DND-41 (cell line): ENCODE results near the gene G6PC3.
"Not testable (repeated sequence)": the region's sequence is repeated elsewhere in the genome, so short reads cannot be mapped to it uniquely, and the experiment has no call there.

Experiments used
- ATAC-seq: fragments of 200-7000 bp; cut with Tn5 transposase; 3 replicates; pipeline ENCODE4 v1.9.1; 2021; ENCODE audit warnings: low read depth; ENCODE audit not compliant: insufficient read depth
- DNase-seq: peaks from one replicate; pipeline ENCODE4 v3.0.0-alpha.2; 2020
- H2AFZ ChIP-seq: 2 replicates; pipeline ENCODE4 v1.6.0; 2012; ENCODE audit warnings: low read depth, low read length
- H3K27ac ChIP-seq: 2 replicates; pipeline ENCODE4 v1.5.1; 2012; ENCODE audit warnings: low read length, inconsistent platforms
- H3K27me3 ChIP-seq: fragments of 200-600 bp; sonication (generic); 2 replicates; pipeline ENCODE4 v1.6.0; 2012; ENCODE audit warnings: low read length, mild to moderate bottlenecking, inconsistent platforms; ENCODE audit not compliant: insufficient read depth, poor library complexity
- H3K36me3 ChIP-seq: 2 replicates; pipeline ENCODE4 v1.5.1; 2012; ENCODE audit warnings: low read length, inconsistent platforms; ENCODE audit not compliant: insufficient read depth
- H3K4me1 ChIP-seq: 2 replicates; pipeline ENCODE4 v1.5.1; 2012; ENCODE audit warnings: mild to moderate bottlenecking, low read length; ENCODE audit not compliant: insufficient read depth
- H3K4me2 ChIP-seq: 2 replicates; pipeline ENCODE4 v1.6.0; 2012; ENCODE audit warnings: mild to moderate bottlenecking, moderate library complexity, low read length, inconsistent platforms; ENCODE audit not compliant: insufficient read depth
- H3K4me3 ChIP-seq, 2 experiments: fragments of 200-600 bp in 1 of 2; shearing (Covaris generic) in 1 of 2; 2 replicates each; pipeline ENCODE4 v1.5.1; 2012 to 2016; ENCODE audit warnings: inconsistent platforms in 2 of 2, low read length in 2 of 2, mild to moderate bottlenecking in 2 of 2, low read depth in 1 of 2, moderate library complexity in 1 of 2
- H3K79me2 ChIP-seq: 2 replicates; pipeline ENCODE4 v1.6.0; 2012; ENCODE audit warnings: low read length, inconsistent platforms; ENCODE audit not compliant: insufficient read depth
- H3K9ac ChIP-seq: 2 replicates; pipeline ENCODE4 v1.6.0; 2012; ENCODE audit warnings: low read depth, mild to moderate bottlenecking, inconsistent platforms, low read length, moderate library complexity
- H3K9me3 ChIP-seq: 2 replicates; pipeline ENCODE4 v1.5.1; 2012; ENCODE audit warnings: low read length, moderate library complexity, mild to moderate bottlenecking, inconsistent platforms; ENCODE audit not compliant: insufficient read depth, severe bottlenecking
- H4K20me1 ChIP-seq: 2 replicates; pipeline ENCODE4 v1.6.0; 2012; ENCODE audit warnings: low read length; ENCODE audit not compliant: insufficient read depth
- EZH2 ChIP-seq: IDR thresholded peaks from 3 replicates; pipeline ENCODE4 v1.6.1; 2012; ENCODE audit warnings: borderline replicate concordance, low read depth, mild to moderate bottlenecking, moderate library complexity, low read length, inconsistent platforms; ENCODE audit not compliant: severe bottlenecking
- TF ChIP-seq, protein P1 (sequence below): IDR thresholded peaks from 2 replicates; pipeline ENCODE4 v1.5.1; 2012; ENCODE audit warnings: borderline replicate concordance, low read length, moderate library complexity, mild to moderate bottlenecking; ENCODE audit not compliant: poor library complexity, severe bottlenecking; ENCODE audit errors: extremely low read depth

The G6PC3 gene, protein sequence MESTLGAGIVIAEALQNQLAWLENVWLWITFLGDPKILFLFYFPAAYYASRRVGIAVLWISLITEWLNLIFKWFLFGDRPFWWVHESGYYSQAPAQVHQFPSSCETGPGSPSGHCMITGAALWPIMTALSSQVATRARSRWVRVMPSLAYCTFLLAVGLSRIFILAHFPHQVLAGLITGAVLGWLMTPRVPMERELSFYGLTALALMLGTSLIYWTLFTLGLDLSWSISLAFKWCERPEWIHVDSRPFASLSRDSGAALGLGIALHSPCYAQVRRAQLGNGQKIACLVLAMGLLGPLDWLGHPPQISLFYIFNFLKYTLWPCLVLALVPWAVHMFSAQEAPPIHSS

DNA sequence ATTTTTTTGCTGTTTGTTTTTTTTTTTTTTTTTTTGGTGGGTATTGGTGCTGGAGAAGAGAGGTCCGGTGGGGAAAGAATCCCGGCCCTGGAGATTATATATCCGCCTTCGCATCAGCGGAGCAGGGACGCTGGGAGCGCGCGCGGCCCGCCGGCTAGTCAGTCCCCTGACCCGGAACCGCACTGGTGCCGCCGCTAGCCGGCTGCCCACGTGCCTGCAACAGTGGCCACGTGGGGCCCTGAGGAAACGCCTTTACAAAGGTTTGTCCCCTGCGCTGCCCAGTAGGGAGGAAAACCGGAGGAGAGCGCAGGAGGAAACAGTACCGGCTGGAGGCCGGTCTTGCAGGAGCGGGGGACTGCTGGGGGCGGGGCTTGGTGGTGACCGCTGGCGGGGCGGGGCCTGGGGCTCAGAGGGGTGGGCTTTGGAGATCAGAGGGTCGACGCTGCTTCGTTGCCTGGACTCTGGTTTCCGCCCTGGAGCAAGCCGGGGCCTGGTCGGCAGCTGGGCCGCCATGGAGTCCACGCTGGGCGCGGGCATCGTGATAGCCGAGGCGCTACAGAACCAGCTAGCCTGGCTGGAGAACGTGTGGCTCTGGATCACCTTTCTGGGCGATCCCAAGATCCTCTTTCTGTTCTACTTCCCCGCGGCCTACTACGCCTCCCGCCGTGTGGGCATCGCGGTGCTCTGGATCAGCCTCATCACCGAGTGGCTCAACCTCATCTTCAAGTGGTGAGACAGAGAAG lies at the start of gene G6PC3:
TSS of gene G6PC3 (plus strand) at position 281 of the 743 bp plus-strand sequence. CDS start at position 512, 231 bp downstream.
- H3K9me3 ChIP-seq = no peaks in the 10 kb centered on the region
- no peak for TF ChIP-seq EZH2
- TF ChIP-seq, protein P1, sequence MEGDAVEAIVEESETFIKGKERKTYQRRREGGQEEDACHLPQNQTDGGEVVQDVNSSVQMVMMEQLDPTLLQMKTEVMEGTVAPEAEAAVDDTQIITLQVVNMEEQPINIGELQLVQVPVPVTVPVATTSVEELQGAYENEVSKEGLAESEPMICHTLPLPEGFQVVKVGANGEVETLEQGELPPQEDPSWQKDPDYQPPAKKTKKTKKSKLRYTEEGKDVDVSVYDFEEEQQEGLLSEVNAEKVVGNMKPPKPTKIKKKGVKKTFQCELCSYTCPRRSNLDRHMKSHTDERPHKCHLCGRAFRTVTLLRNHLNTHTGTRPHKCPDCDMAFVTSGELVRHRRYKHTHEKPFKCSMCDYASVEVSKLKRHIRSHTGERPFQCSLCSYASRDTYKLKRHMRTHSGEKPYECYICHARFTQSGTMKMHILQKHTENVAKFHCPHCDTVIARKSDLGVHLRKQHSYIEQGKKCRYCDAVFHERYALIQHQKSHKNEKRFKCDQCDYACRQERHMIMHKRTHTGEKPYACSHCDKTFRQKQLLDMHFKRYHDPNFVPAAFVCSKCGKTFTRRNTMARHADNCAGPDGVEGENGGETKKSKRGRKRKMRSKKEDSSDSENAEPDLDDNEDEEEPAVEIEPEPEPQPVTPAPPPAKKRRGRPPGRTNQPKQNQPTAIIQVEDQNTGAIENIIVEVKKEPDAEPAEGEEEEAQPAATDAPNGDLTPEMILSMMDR = no peak
- H3K4me1 ChIP-seq = peaks cover 40% of the 10 kb centered on the region
- peak within 1 kb of the TSS; percentile 45 to 99 for H3K4me3 ChIP-seq
- H3K27ac ChIP-seq = peak within 1 kb of the TSS; percentile 95
- DNase-seq (peak; percentile 94), ATAC-seq (peak; percentile 76)
- H3K9ac ChIP-seq = peak within 1 kb of the TSS; percentile 91
- no peaks in the 10 kb centered on the region for H3K27me3 ChIP-seq
- peaks cover 7% of the 10 kb centered on the region; the same call in 1 of the 2 replicates for H4K20me1 ChIP-seq
- peak within 1 kb of the TSS; percentile 90 for H3K4me2 ChIP-seq
- H2AFZ ChIP-seq = peak within 1 kb of the TSS; percentile 98
- H3K79me2 ChIP-seq = peaks cover 51% of the 10 kb centered on the region
- H3K36me3 ChIP-seq = peaks cover 26% of the 10 kb centered on the region

DNA sequence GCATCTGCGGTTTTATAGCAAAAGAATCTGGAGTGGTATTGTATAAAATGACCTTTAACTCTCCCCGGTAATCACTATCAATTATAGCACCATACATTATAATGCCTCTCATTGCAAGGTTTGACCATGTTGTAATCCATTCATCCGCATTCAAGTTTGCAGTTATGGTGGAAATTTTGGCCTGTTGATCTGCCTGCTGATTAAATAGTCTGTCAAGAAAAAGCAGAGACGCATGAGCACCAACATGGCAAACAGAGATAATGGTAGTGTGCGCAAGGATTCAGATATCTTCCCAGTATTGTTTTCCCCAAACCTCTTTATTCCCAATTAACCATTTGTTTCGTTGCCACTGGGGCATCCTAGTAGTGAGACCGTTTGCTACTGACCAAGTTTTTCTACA lies 49.3 kb upstream of the G6PC3 start:
- not testable (repeated sequence) for H3K27me3 ChIP-seq, H3K79me2 ChIP-seq, H3K4me1 ChIP-seq, H3K27ac ChIP-seq, H3K36me3 ChIP-seq, H3K4me3 ChIP-seq, ATAC-seq, H3K9me3 ChIP-seq, H4K20me1 ChIP-seq, H3K4me2 ChIP-seq, H2AFZ ChIP-seq, H3K9ac ChIP-seq, DNase-seq

DNA sequence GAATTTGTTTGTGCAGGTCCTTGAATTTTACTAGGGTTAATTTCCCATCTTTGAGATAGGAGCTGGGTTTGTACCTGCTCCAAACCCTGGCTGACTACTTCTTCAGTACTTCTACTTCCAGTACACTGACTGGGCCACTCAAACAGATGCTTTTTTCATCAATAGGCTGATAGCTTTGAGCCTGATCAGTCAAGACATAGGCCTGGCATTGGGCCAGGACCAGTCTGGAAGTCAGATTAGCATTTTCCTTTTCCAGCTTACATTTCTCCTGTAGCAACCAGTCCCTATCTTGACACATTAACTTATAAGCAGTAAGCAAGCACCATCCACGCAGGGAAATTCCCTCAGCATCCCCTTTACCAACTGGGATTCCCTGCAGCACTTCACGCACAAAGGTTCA lies 48.3 kb upstream of the G6PC3 start:
- H3K4me3 ChIP-seq = no peak overlapping the region
- H3K9ac ChIP-seq = no peak overlapping the region
- no peak for TF ChIP-seq EZH2
- TF ChIP-seq, protein P1 = no peak

More for the DNA sequence above, 48.3 kb upstream of the G6PC3 start:
- Histone ChIP-seq H4K20me1 (no peaks in the 10 kb centered on the region; the same call in 1 of the 2 replicates), H3K9me3 (no peaks in the 10 kb centered on the region), H3K4me2 (no peak overlapping the region), H3K27me3 (no peaks in the 10 kb centered on the region), H3K79me2 (no peaks in the 10 kb centered on the region), H2AFZ (no peak overlapping the region), H3K4me1 (no peaks in the 10 kb centered on the region), H3K36me3 (peaks cover 11% of the 10 kb centered on the region; the same call in 1 of the 2 replicates), H3K27ac (no peak overlapping the region)
- no peak for ATAC-seq
- no peak for DNase-seq
